ENCODE data around the gene SPG11. TPM values are rescaled to one million over a fixed set of nuclear protein-coding genes. Genes with fewer than 3 reads are reported as not detected.
A peak's percentile ranks its signal among the peaks of the same experiment; 100 is the strongest.

The SPG11 gene
- total and polyA plus RNA-seq, 9 of the 15 experiments (the other 6 are each of a cell fraction or from before 2014, with no cell fraction given): 23.3 to 71.2 (median 45.6) TPM

GRCh38 chr15:44536962-44537734 lies 126.3 kb downstream of the SPG11 start, which contains the start of gene EIF3J (continued):
- TF ChIP-seq CSDE1 (IDR thresholded peaks at IDR 0.05): no peak
- TF ChIP-seq, protein P1, sequence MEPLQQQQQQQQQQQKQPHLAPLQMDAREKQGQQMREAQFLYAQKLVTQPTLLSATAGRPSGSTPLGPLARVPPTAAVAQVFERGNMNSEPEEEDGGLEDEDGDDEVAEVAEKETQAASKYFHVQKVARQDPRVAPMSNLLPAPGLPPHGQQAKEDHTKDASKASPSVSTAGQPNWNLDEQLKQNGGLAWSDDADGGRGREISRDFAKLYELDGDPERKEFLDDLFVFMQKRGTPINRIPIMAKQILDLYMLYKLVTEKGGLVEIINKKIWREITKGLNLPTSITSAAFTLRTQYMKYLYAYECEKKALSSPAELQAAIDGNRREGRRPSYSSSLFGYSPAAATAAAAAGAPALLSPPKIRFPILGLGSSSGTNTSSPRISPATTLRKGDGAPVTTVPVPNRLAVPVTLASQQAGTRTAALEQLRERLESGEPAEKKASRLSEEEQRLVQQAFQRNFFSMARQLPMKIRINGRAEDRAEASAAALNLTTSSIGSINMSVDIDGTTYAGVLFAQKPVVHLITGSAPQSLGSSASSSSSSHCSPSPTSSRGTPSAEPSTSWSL (CRISPR knock-in tag; IDR thresholded peaks at IDR 0.05; ENCODE audit: borderline replicate concordance): no peak
- TF ChIP-seq PHF8 (IDR thresholded peaks at IDR 0.05; ENCODE audit: borderline replicate concordance, low read length): peak; percentile 73
- no peak for TF ChIP-seq ZNF75A (CRISPR knock-in tag; IDR thresholded peaks at IDR 0.05)
- TF ChIP-seq HMGN3 (IDR thresholded peaks at IDR 0.05; ENCODE audit: borderline replicate concordance, extremely low read depth, insufficient read length, low read depth, low read length): peak; percentile 43
- no peak for TF ChIP-seq RBM34 (IDR thresholded peaks at IDR 0.05; ENCODE audit: borderline replicate concordance, insufficient read depth, low read length)
- no peak for TF ChIP-seq ZNF280A (IDR thresholded peaks at IDR 0.05; ENCODE audit: low read depth, partially characterized antibody)
- TF ChIP-seq, protein P2, sequence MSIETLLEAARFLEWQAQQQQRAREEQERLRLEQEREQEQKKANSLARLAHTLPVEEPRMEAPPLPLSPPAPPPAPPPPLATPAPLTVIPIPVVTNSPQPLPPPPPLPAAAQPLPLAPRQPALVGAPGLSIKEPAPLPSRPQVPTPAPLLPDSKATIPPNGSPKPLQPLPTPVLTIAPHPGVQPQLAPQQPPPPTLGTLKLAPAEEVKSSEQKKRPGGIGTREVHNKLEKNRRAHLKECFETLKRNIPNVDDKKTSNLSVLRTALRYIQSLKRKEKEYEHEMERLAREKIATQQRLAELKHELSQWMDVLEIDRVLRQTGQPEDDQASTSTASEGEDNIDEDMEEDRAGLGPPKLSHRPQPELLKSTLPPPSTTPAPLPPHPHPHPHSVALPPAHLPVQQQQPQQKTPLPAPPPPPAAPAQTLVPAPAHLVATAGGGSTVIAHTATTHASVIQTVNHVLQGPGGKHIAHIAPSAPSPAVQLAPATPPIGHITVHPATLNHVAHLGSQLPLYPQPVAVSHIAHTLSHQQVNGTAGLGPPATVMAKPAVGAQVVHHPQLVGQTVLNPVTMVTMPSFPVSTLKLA (conservative IDR thresholded peaks at IDR 0.05): peak in 1 of 2 experiments; percentile 84; a peak in 3 of 4 replicates
- TF ChIP-seq CEBPG (CRISPR knock-in tag; IDR thresholded peaks at IDR 0.05): no peak
- no peak for TF ChIP-seq CEBPG (tag; conservative IDR thresholded peaks at IDR 0.05 in 1 of 2, IDR thresholded peaks at IDR 0.05 in 1 of 2)
- TF ChIP-seq RERE (CRISPR knock-in tag; IDR thresholded peaks at IDR 0.05; ENCODE audit: borderline replicate concordance): no peak
- TF ChIP-seq, protein P3, sequence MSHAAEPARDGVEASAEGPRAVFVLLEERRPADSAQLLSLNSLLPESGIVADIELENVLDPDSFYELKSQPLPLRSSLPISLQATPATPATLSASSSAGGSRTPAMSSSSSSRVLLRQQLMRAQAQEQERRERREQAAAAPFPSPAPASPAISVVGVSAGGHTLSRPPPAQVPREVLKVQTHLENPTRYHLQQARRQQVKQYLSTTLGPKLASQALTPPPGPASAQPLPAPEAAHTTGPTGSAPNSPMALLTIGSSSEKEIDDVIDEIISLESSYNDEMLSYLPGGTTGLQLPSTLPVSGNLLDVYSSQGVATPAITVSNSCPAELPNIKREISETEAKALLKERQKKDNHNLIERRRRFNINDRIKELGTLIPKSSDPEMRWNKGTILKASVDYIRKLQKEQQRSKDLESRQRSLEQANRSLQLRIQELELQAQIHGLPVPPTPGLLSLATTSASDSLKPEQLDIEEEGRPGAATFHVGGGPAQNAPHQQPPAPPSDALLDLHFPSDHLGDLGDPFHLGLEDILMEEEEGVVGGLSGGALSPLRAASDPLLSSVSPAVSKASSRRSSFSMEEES (CRISPR knock-in tag; IDR thresholded peaks at IDR 0.05): no peak
- TF ChIP-seq KAT7 (CRISPR knock-in tag; IDR thresholded peaks at IDR 0.05; ENCODE audit: borderline replicate concordance): peak; percentile 47; the same call in 1 of the 2 replicates

Data from K562 (cell line).